ENCODE results near the gene SETD1A. TPM values are rescaled to one million over a fixed set of nuclear protein-coding genes. Genes with fewer than 3 reads are reported as not detected.

Gene SETD1A
- total and polyA plus RNA-seq, 2 of the 8 experiments (the other 6 are each of a cell fraction or from before 2014, with no cell fraction given): 4.8 to 29.0 TPM

GRCh38 chr16:30996324-30996984 is 38.9 kb downstream of the SETD1A start:
- Histone ChIP-seq H4K5ac (ENCODE audit: insufficient read length, low read depth, low read length) (peak overlapping the region; percentile 51), H2AFZ (ENCODE audit: low read length) (peak overlapping the region; percentile 68; the same call in 1 of the 2 replicates), H3K23ac (ENCODE audit: insufficient read length) (no peak overlapping the region), H3K18ac (ENCODE audit: extremely low read depth, low read length) (peak overlapping the region; percentile 91), H2BK5ac (ENCODE audit: low read depth, low read length) (peak overlapping the region; percentile 46; the same call in 1 of the 2 replicates), H4K91ac (replicated peaks; ENCODE audit: insufficient read length, low read length) (no peak overlapping the region), H2AK5ac (ENCODE audit: low read depth, low read length) (0 out of 2 replicates have a peak overlapping the region, but pooled peaks have one; percentile 39), H3K27me3 (replicated peaks in 1 of 4; ENCODE audit: control insufficient read depth in 3 of 4, extremely low read depth in 1 of 4, insufficient read depth in 3 of 4, low read length in 3 of 4) (no peaks in the 10 kb centered on the region; a peak in 1 of 7 replicates), H3K27ac (ENCODE audit: low read depth, low read length) (no peak overlapping the region; the same call in 1 of the 2 replicates), H3K4ac (replicated peaks; ENCODE audit: insufficient read length, low read depth, low read length) (peak overlapping the region; percentile 63), H2BK15ac (ENCODE audit: low read length) (0 out of 2 replicates have a peak overlapping the region, but pooled peaks have one; percentile 16), H4K8ac (ENCODE audit: extremely low read depth, insufficient read depth, low read length) (no peak overlapping the region), H3K23me2 (ENCODE audit: low read depth, low read length) (peaks cover 12% of the 10 kb centered on the region), H3K4me2 (ENCODE audit: insufficient read depth in 1 of 2, low read depth in 2 of 2, low read length in 2 of 2) (peak overlapping the region; percentile 95 to 100), H4K20me1 (replicated peaks in 1 of 2; ENCODE audit: control insufficient read depth in 1 of 2, insufficient read depth in 2 of 2, low read length in 2 of 2) (no peaks in the 10 kb centered on the region), H3K79me2 (ENCODE audit: control insufficient read depth in 1 of 2, insufficient read depth in 2 of 2, low read length in 2 of 2) (no peaks in the 10 kb centered on the region), H3K9ac (replicated peaks in 1 of 4; ENCODE audit: extremely low read depth in 1 of 4, low read depth in 3 of 4, low read length in 3 of 4) (0 out of 7 replicates have a peak overlapping the region, but pooled peaks of 2 of the 4 experiments have one; percentile 7 to 29), H3K79me1 (ENCODE audit: low read depth, low read length) (no peaks in the 10 kb centered on the region), H3K14ac (ENCODE audit: insufficient read length) (no peak overlapping the region), H3K4me1 (replicated peaks in 1 of 4; ENCODE audit: control insufficient read depth in 3 of 4, insufficient read depth in 4 of 4, low read length in 3 of 4) (peaks cover 0 to 15% (median 10%) of the 10 kb centered on the region in 4 experiments; a peak in 6 of 7 replicates), H3K56ac (replicated peaks; ENCODE audit: insufficient read length, low read depth, low read length) (no peak overlapping the region), H2BK120ac (replicated peaks; ENCODE audit: low read depth, low read length) (no peak overlapping the region), H2BK20ac (ENCODE audit: low read length) (no peak overlapping the region), H2BK12ac (ENCODE audit: low read depth, low read length) (peak overlapping the region; percentile 60; the same call in 1 of the 2 replicates), H3K9me3 (ENCODE audit: insufficient read depth in 2 of 2, low read depth in 1 of 2, low read length in 1 of 2) (no peaks in the 10 kb centered on the region), H3K36me3 (ENCODE audit: control insufficient read depth in 2 of 4, insufficient read depth in 4 of 4, low read length in 3 of 4) (no peaks in the 10 kb centered on the region), H3K4me3 (ENCODE audit: extremely low read depth in 1 of 4, insufficient read depth in 2 of 4, low read depth in 3 of 4, low read length in 4 of 4) (peak overlapping the region; percentile 53 to 81 (median 64))
- DNase-seq (ENCODE audit: low read depth in 1 of 2, low spot score in 2 of 2) (no peak), FAIRE-seq (no peak)
- POLR2A ChIA-PET (ENCODE audit: partially characterized antibody): interaction anchor here (0.7 to 2.3 kb wide), 6 partner anchors 10 to 62 kb away, joined by 3 to 20 read pairs (median 4); partner anchors contain the start of genes HSD3B7 and SETD1A
- TF ChIP-seq ASH2L (IDR thresholded peaks at IDR 0.05; ENCODE audit: low read length): peak; percentile 11
- no peak for TF ChIP-seq BRCA1 (IDR thresholded peaks at IDR 0.05; ENCODE audit: low read depth, low read length)
- no peak for TF ChIP-seq GTF2F1 (IDR thresholded peaks at IDR 0.05; ENCODE audit: borderline replicate concordance, low read depth, low read length)
- TF ChIP-seq ZNF274 (IDR thresholded peaks at IDR 0.05; ENCODE audit: borderline replicate concordance, extremely low read depth, low read length): no peak
- CTCF ChIA-PET (ENCODE audit: partially characterized antibody): interaction anchor here (1.1 to 2.0 kb wide), 2 partner anchors 11 to 72 kb away, joined by 4 to 10 read pairs; partner anchors contain the start of gene HSD3B7
- WGBS, 2 experiments (ENCODE audit: extremely low coverage in 1 of 2, insufficient coverage in 1 of 2, insufficient read length in 1 of 2, insufficient replicate concordance in 2 of 2, low coverage in 1 of 2, low lambda C conversion rate in 2 of 2, missing lambda C conversion rate in 1 of 2): 29% methylated on average over 20 of the region's 23 CpGs; no CpG with 5 or more reads in 1 of the 2 experiments

Data from H1 (cell line).